ENCODE measurements around the gene OR4A16.

GRCh38 chr11:55367674-55368073, 24.7 kb downstream of the OR4A16 start, which contains the start of gene OR4A15:
- TF ChIP-seq MAFK (IDR thresholded peaks at IDR 0.05; ENCODE audit: low read depth, low read length) (no peak), RCOR1 (IDR thresholded peaks at IDR 0.05; ENCODE audit: insufficient replicate concordance, low read length) (no peak), CTCF (conservative IDR thresholded peaks at IDR 0.05; ENCODE audit: low read depth, low read length) (no peak), POLR2A (IDR thresholded peaks at IDR 0.05; ENCODE audit: low read depth, low read length) (no peak), MXI1 (IDR thresholded peaks at IDR 0.05; ENCODE audit: borderline replicate concordance, low read depth, low read length) (no peak), USF2 (IDR thresholded peaks at IDR 0.05; ENCODE audit: low read depth, low read length) (no peak)
